Trophoblast cell (in vitro differentiated cells and primary cell): ENCODE data around the gene UGT1A6.

Experiments used
- DNase-seq, 2 donors: peaks; one replicate each; pipeline ENCODE4 v3.0.0-alpha.2; 2016
- H2AFZ ChIP-seq: 2 replicates; pipeline ENCODE4 v1.6.1; 2013; ENCODE audit warnings: low read length, moderate library complexity, mild to moderate bottlenecking; ENCODE audit not compliant: insufficient read depth, poor library complexity
- H2AK5ac ChIP-seq: 2 replicates; pipeline ENCODE4 v1.6.1; 2013; ENCODE audit warnings: mild to moderate bottlenecking, low read length
- H2BK120ac ChIP-seq: 2 replicates; pipeline ENCODE4 v1.6.1; 2013; ENCODE audit warnings: low read length, mild to moderate bottlenecking, moderate library complexity; ENCODE audit not compliant: insufficient read depth, poor library complexity
- H2BK12ac ChIP-seq: 2 replicates; pipeline ENCODE4 v1.6.1; 2013; ENCODE audit warnings: mild to moderate bottlenecking, low read length, moderate library complexity
- H2BK5ac ChIP-seq: 2 replicates; pipeline ENCODE4 v1.6.1; 2013; ENCODE audit warnings: low read length, low read depth, moderate library complexity, mild to moderate bottlenecking; ENCODE audit not compliant: poor library complexity
- H3K14ac ChIP-seq: 2 replicates; pipeline ENCODE4 v1.6.1; 2013; ENCODE audit warnings: mild to moderate bottlenecking, low read length
- H3K18ac ChIP-seq: 2 replicates; pipeline ENCODE4 v1.6.1; 2013; ENCODE audit warnings: mild to moderate bottlenecking, low read length
- H3K23ac ChIP-seq: 2 replicates; pipeline ENCODE4 v1.6.1; 2013; ENCODE audit warnings: low read length
- H3K27ac ChIP-seq: 2 replicates; pipeline ENCODE4 v1.5.1; 2013; ENCODE audit warnings: low read depth, mild to moderate bottlenecking, inconsistent platforms, low read length, moderate library complexity
- H3K27me3 ChIP-seq: 2 replicates; pipeline ENCODE4 v1.6.1; 2013; ENCODE audit warnings: inconsistent platforms, mild to moderate bottlenecking, low read length, moderate library complexity; ENCODE audit not compliant: insufficient read depth
- H3K36me3 ChIP-seq, 2 experiments: 1 replicate in 1 of 2; 2 replicates in 1 of 2; pipeline ENCODE4 v1.6.1; 2013; ENCODE audit warnings: low read length in 2 of 2, mild to moderate bottlenecking in 2 of 2, moderate library complexity in 1 of 2; ENCODE audit not compliant: insufficient read depth in 2 of 2, control insufficient read depth in 1 of 2
- H3K4ac ChIP-seq: 2 replicates; pipeline ENCODE4 v1.6.1; 2013; ENCODE audit warnings: low read depth, mild to moderate bottlenecking, low read length, moderate library complexity
- H3K4me1 ChIP-seq, 2 experiments: 1 replicate in 1 of 2; 2 replicates in 1 of 2; pipeline ENCODE4 v1.6.1; 2013; ENCODE audit warnings: low read length in 2 of 2, mild to moderate bottlenecking in 2 of 2, moderate library complexity in 1 of 2; ENCODE audit not compliant: insufficient read depth in 2 of 2, control insufficient read depth in 1 of 2
- H3K4me2 ChIP-seq: 2 replicates; pipeline ENCODE4 v1.6.1; 2013; ENCODE audit warnings: inconsistent platforms, mild to moderate bottlenecking, low read length, moderate library complexity
- H3K4me3 ChIP-seq: 2 replicates; pipeline ENCODE4 v1.5.1; 2013; ENCODE audit warnings: mild to moderate bottlenecking, low read depth, low read length, inconsistent platforms
- H3K79me1 ChIP-seq: one replicate; pipeline ENCODE4 v1.6.1; 2013; ENCODE audit warnings: low read length
- H3K79me2 ChIP-seq: 2 replicates; pipeline ENCODE4 v1.6.1; 2013; ENCODE audit warnings: low read length, mild to moderate bottlenecking; ENCODE audit not compliant: control insufficient read depth, insufficient read depth, poor library complexity
- H3K9ac ChIP-seq: 2 replicates; pipeline ENCODE4 v1.6.1; 2013; ENCODE audit warnings: mild to moderate bottlenecking, low read length
- H3K9me3 ChIP-seq: 2 replicates; pipeline ENCODE4 v1.6.1; 2013; ENCODE audit warnings: low read depth, mild to moderate bottlenecking, control low read depth, inconsistent platforms, low read length; ENCODE audit not compliant: insufficient read depth
- H4K12ac ChIP-seq: 2 replicates; pipeline ENCODE4 v1.6.1; 2013; ENCODE audit warnings: low read depth, mild to moderate bottlenecking, low read length, moderate library complexity
- H4K8ac ChIP-seq: 2 replicates; pipeline ENCODE4 v1.6.1; 2013; ENCODE audit warnings: low read depth, mild to moderate bottlenecking, low read length, moderate library complexity
- H4K91ac ChIP-seq: one replicate; pipeline ENCODE4 v1.6.1; 2013; ENCODE audit warnings: low read depth, mild to moderate bottlenecking, low read length, moderate library complexity
- WGBS: extraction: QIAGEN DNeasy Blood & Tissue Kit; methylation state at CpG from one replicate; pipeline ENCODE4 v1.1.7; 2013; ENCODE audit warnings: missing lambda C conversion rate; ENCODE audit not compliant: insufficient read length, insufficient coverage; ENCODE audit errors: extremely low coverage; 5-methylcytosine and 5-hydroxymethylcytosine counted together

UGT1A6 gene

DNA sequence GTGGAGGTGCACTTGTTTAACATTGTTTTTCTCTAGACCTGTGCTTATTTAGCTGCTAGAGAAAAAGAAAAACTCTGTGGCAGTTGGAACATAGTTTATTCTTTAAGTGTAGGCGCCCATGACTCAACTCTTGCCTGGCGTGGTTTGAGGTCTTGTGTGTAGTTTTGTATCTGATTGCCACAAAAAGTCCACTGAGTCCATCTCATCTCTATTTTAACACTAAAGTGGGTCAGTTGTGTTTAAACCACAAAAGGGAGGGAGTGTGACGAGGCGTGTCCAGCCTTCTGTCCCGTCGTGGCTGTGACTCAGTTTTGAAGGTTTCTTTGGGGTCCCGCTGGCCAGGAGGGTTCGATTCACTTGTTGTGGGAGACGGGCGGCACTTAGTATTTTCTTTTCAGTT is 36.2 kb upstream of the UGT1A6 start:
- Histone ChIP-seq H3K18ac (no peak overlapping the region), H3K4me3 (no peak overlapping the region), H3K27me3 (no peaks in the 10 kb centered on the region), H4K8ac (no peak overlapping the region), H3K4ac (no peak overlapping the region), H3K79me1 (no peaks in the 10 kb centered on the region), H3K4me2 (no peak overlapping the region), H3K4me1 (no peaks in the 10 kb centered on the region), H3K14ac (no peak overlapping the region), H2BK120ac (no peak overlapping the region), H2AK5ac (no peak overlapping the region), H3K36me3 (no peaks in the 10 kb centered on the region), H3K23ac (no peak overlapping the region), H3K9ac (no peak overlapping the region), H3K9me3 (no peaks in the 10 kb centered on the region), H3K27ac (no peak overlapping the region), H2AFZ (no peak overlapping the region), H4K12ac (no peak overlapping the region), H3K79me2 (no peaks in the 10 kb centered on the region), H2BK5ac (no peak overlapping the region), H4K91ac (no peak overlapping the region), H2BK12ac (no peak overlapping the region)
- no peak for DNase-seq
- no CpG with 5 or more reads among the region's 10 CpGs for whole genome bisulfite sequencing

DNA sequence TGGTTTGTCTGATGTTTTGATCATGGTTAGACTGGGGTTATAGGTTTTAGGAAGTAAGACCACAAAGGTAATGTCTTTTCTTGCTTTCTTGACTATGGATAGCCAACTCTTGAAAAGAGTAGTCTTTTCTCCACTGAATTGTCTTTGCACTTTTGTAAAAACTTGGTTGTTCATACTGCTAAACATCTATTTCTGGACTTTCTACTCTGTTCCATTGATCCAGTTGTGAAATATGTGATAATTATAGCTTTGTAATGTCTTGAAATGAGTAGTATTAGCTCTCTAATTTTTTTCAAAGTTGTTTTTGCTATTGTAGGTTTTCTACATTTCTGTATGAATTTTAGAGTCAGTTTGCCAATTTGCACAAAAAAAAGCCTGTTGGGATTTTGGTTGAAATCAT is 34.1 kb upstream of the UGT1A6 start:
- Histone ChIP-seq H4K91ac (no peak overlapping the region), H3K9me3 (no peaks in the 10 kb centered on the region), H2BK5ac (no peak overlapping the region), H3K9ac (no peak overlapping the region), H3K79me2 (no peaks in the 10 kb centered on the region), H3K18ac (no peak overlapping the region), H2AK5ac (no peak overlapping the region), H3K4me3 (no peak overlapping the region), H2BK12ac (no peak overlapping the region), H3K23ac (no peak overlapping the region), H3K14ac (no peak overlapping the region), H2BK120ac (no peak overlapping the region), H3K79me1 (no peaks in the 10 kb centered on the region), H3K4me2 (no peak overlapping the region), H4K8ac (no peak overlapping the region), H3K4me1 (no peaks in the 10 kb centered on the region), H3K36me3 (no peaks in the 10 kb centered on the region), H2AFZ (no peak overlapping the region), H3K27me3 (no peaks in the 10 kb centered on the region), H3K4ac (no peak overlapping the region), H3K27ac (no peak overlapping the region), H4K12ac (no peak overlapping the region)
- no peak for DNase-seq

- Histone ChIP-seq H3K27ac (no peak overlapping the region), H2AFZ (no peak overlapping the region), H3K4me2 (no peak overlapping the region), H3K36me3 (no peaks in the 10 kb centered on the region), H3K4ac (no peak overlapping the region), H2BK120ac (no peak overlapping the region), H2AK5ac (no peak overlapping the region), H4K12ac (no peak overlapping the region), H4K8ac (no peak overlapping the region), H3K27me3 (no peaks in the 10 kb centered on the region), H3K4me1 (no peaks in the 10 kb centered on the region), H3K4me3 (no peak overlapping the region), H2BK12ac (no peak overlapping the region), H3K9ac (no peak overlapping the region), H3K9me3 (no peaks in the 10 kb centered on the region), H3K18ac (no peak overlapping the region), H3K23ac (no peak overlapping the region), H3K79me2 (no peaks in the 10 kb centered on the region), H2BK5ac (no peak overlapping the region), H3K14ac (no peak overlapping the region), H3K79me1 (no peaks in the 10 kb centered on the region), H4K91ac (no peak overlapping the region)
- DNase-seq = peak in 1 of 2 donors; percentile 23
- whole genome bisulfite sequencing = no CpG with 5 or more reads among the region's 1 CpG
Observed at GRCh38 chr2:233663911-233664310, 28.8 kb upstream of the UGT1A6 start.

DNA sequence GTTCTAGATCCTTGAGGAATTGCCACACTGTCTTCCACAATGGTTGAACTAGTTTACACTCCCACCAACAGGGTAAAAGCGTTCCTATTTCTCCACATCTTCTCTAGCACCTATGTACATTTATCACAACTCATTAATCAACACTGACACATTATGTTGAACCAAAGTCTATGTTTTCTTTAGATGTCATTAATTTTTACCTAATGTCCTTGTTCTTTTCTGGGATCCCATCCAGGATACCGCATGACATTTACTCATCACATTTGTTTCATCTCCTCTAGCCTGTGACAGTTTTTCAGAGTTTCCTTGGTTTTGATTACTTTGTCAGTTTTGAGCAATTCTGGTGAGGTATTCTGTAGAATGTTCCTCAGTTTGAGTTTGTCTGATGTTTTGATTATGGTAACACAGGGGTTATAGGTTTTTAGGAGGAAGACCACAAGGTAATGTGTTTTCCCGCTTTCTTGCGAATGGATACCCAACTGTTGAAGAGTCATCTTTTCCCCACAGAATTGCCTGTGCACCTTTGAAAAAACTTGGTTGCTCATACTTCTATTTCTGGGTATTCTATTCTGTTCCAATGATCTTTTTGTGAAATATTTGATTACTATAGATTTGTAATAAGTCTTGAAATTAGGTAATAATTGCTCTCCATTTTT is 24.0 kb upstream of the UGT1A6 start:
- Histone ChIP-seq H2BK5ac (no peak overlapping the region), H4K12ac (no peak overlapping the region), H4K8ac (no peak overlapping the region), H3K27ac (no peak overlapping the region), H4K91ac (no peak overlapping the region), H3K4me1 (no peaks in the 10 kb centered on the region), H3K79me1 (no peaks in the 10 kb centered on the region), H2BK120ac (no peak overlapping the region), H2BK12ac (no peak overlapping the region), H3K14ac (no peak overlapping the region), H3K36me3 (no peaks in the 10 kb centered on the region), H3K4ac (no peak overlapping the region), H3K4me2 (no peak overlapping the region), H3K9ac (no peak overlapping the region), H3K23ac (no peak overlapping the region), H3K4me3 (no peak overlapping the region), H3K18ac (no peak overlapping the region), H3K79me2 (no peaks in the 10 kb centered on the region), H2AK5ac (no peak overlapping the region), H2AFZ (no peak overlapping the region), H3K27me3 (no peaks in the 10 kb centered on the region), H3K9me3 (no peaks in the 10 kb centered on the region)
- WGBS = no CpG with 5 or more reads among the region's 4 CpGs
- DNase-seq = no peak
